Kidney epithelial cell (primary cell): Measurements from ENCODE around the gene FBXO44. TPM values are rescaled to one million over a fixed set of nuclear protein-coding genes. Genes with fewer than 3 reads are reported as not detected.

Experiments
- DNase-seq: peaks from one replicate; pipeline ENCODE4 v3.0.0-alpha.2; 2010; ENCODE audit warnings: low read depth
- H3K27me3 ChIP-seq: 2 replicates; pipeline ENCODE4 v1.6.0; 2011; ENCODE audit warnings: low read length; ENCODE audit not compliant: control insufficient read depth, insufficient read depth
- H3K36me3 ChIP-seq: 2 replicates; pipeline ENCODE4 v1.5.1; 2011; ENCODE audit warnings: low read length; ENCODE audit not compliant: control insufficient read depth, insufficient read depth
- H3K4me3 ChIP-seq: 2 replicates; pipeline ENCODE4 v1.5.1; 2011; ENCODE audit warnings: low read depth, mild to moderate bottlenecking, control low read depth, low read length
- total RNA-seq: library from RNA; depleted of rRNA; stranded (reverse); fragments of >200 nt; gene quantifications from 2 replicates; pipeline ENCODE4 v1.2.3, GENCODE V29; 2015
- TF ChIP-seq, protein P1 (sequence below): IDR thresholded peaks from 2 replicates; pipeline ENCODE4 v1.5.1; 2011; ENCODE audit warnings: mild to moderate bottlenecking, moderate library complexity, low read length, control low read depth, inconsistent platforms; ENCODE audit not compliant: insufficient read depth, poor library complexity, severe bottlenecking

FBXO44 gene
- total RNA-seq, 1 donor from 2014 or later: 14.4 TPM

DNA sequence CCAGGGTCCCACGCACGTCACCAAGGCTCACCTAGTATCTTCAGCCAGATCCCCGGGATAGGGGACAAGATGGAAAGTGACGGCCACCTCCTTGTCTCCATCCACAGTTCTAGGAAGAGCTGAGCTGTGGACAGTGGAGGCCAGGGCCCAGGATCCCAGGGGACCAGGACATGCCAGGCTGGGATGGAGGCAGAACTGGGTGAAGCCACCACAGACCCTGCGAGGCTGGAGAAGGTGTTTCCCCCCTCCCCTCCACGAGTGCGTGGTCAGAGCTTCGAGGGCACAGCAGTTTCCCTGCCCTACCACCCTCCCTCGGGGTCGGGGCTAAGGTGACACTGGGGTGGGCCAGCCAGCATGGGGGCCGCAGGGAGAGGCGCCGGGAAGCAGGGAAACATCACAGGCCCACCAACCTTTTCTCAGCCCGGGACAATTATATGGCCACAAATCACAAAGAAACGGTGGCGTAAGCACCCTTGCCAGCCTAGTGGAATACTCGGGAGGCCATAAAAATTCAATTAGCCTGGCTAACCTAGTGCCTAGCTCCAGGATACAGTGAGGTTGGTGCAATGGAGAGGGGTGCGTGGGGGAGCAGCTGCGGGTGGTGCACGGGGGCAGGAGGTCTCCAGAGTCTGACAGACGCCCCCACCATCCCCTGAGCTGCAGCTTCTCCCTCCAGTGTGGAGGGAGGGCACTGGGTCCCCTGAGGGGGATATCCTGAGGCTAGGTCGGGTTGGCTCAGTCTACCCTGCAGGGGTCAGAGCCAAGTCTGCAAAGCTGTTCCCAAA is 50.2 kb downstream of the FBXO44 start:
- DNase-seq: no peak
- TF ChIP-seq, protein P1, sequence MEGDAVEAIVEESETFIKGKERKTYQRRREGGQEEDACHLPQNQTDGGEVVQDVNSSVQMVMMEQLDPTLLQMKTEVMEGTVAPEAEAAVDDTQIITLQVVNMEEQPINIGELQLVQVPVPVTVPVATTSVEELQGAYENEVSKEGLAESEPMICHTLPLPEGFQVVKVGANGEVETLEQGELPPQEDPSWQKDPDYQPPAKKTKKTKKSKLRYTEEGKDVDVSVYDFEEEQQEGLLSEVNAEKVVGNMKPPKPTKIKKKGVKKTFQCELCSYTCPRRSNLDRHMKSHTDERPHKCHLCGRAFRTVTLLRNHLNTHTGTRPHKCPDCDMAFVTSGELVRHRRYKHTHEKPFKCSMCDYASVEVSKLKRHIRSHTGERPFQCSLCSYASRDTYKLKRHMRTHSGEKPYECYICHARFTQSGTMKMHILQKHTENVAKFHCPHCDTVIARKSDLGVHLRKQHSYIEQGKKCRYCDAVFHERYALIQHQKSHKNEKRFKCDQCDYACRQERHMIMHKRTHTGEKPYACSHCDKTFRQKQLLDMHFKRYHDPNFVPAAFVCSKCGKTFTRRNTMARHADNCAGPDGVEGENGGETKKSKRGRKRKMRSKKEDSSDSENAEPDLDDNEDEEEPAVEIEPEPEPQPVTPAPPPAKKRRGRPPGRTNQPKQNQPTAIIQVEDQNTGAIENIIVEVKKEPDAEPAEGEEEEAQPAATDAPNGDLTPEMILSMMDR: no peak
- Histone ChIP-seq H3K27me3 (peaks cover 59% of the 10 kb centered on the region), H3K4me3 (no peak overlapping the region), H3K36me3 (no peaks in the 10 kb centered on the region)

GRCh38 chr1:11705596-11705995 is 50.9 kb downstream of the FBXO44 start:
- Histone ChIP-seq H3K27me3 (peaks cover 57% of the 10 kb centered on the region), H3K36me3 (no peaks in the 10 kb centered on the region), H3K4me3 (no peak overlapping the region)
- TF ChIP-seq, protein P1: no peak
- no peak for DNase-seq

- Histone ChIP-seq H3K36me3 (no peaks in the 10 kb centered on the region), H3K4me3 (no peak overlapping the region), H3K27me3 (peaks cover 52% of the 10 kb centered on the region)
- no peak for DNase-seq
- TF ChIP-seq, protein P1: no peak
These were observed 51.6 kb downstream of the FBXO44 start for GRCh38 chr1:11706292-11706691.

DNA sequence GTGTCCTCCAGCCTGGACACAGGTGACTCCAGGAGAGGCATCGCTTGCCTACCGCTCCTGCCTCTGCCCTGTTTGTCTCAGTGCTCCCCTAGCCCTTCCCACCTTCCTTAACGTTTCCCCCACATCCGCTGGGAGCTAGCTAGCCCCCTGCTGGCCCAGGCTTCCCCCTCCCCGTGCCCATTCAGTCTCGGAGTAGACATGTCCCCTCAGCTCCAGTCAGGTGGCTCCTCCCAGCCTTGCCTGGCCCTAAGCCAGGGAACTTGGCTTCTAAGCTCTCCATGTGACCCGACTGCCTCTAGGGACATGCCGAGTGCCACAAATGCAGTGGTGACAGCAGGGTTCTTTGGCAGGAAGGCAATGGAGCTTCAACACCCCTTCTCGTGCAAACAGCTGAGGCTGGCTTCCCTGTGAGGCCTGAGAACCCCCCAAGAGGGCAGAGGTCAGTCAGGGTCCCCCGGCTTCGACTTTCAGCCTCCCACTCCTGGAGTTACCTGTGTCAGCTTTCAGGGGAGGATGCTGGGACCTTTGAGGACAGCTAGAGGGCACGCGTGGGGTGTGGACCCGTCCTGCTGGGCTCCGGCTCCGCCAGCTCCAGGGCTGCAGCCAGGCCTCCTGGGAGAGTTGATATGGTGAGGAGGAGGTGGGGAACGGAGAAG is 53.1 kb downstream of the FBXO44 start:
- H3K4me3 ChIP-seq: no peak overlapping the region
- DNase-seq: no peak
- H3K27me3 ChIP-seq: peaks cover 49% of the 10 kb centered on the region
- TF ChIP-seq, protein P1: no peak
- no peaks in the 10 kb centered on the region for H3K36me3 ChIP-seq

DNA sequence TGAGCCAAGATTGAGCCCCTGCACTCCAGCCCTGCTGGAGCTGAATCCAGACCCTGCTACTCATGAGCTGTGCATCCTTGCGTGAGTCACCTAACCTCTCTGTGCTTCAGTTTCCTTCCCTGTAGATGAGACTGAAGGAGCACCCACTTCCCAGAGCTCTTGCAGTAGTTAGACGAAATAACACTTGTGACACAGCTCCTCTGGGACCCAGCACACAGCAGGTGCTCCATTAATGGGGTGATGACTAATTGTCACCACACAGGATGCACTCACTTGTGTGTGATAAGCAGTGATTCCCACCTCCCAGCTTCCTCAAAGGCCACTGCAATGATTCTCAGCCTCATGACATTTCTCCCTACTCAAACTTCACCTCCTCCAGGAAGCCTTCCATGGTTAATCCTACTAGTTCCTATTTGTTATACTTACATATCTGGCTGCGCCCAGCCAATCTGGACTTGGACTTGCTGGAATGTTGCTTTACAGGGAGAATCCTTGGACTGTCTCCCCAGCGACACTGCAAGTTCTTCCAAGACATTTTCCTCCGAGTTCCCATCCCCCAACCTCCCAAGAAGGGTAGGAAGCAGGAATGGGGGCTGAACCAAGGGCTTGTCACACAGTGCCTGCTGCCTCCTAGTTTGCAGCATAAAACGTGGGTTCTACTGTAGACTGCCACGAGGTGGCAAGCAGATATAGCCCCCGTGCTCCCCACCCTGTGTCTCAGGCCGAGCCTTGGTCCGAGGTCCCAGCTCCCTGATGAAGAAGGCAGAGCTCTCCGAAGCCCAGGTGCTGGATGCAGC is 54.1 kb downstream of the FBXO44 start:
- DNase-seq: no peak
- peaks cover 43% of the 10 kb centered on the region for H3K27me3 ChIP-seq
- TF ChIP-seq, protein P1: no peak
- no peak overlapping the region for H3K4me3 ChIP-seq
- H3K36me3 ChIP-seq: no peaks in the 10 kb centered on the region
